Measurements from ENCODE around the gene AURKA.

Gene AURKA

GRCh38 chr20:56392132-56392880 is at the start of gene AURKA, which contains the start of gene CSTF1:
AURKA (minus strand) TSS chr20:56392215; CDS start chr20:56388197, 4,018 bp downstream.
CSTF1 (plus strand) TSS chr20:56392645; CDS start chr20:56395553, 2,908 bp downstream.
- DNase-seq = peak; percentile 99

GRCh38 chr20:56440346-56441007 is 48.5 kb upstream of the AURKA start:
- DNase-seq = no peak

- DNase-seq = peak; percentile 87
Observed at GRCh38 chr20:56439771-56440291, 47.8 kb upstream of the AURKA start.

GRCh38 chr20:56438284-56438683 is 46.3 kb upstream of the AURKA start:
- no peak for DNase-seq

- no peak for DNase-seq
Observed at GRCh38 chr20:56437196-56437960, 45.4 kb upstream of the AURKA start.

GRCh38 chr20:56433880-56434255 is 41.9 kb upstream of the AURKA start:
- no peak for DNase-seq

- DNase-seq = no peak
Observed at GRCh38 chr20:56433221-56433879, 41.3 kb upstream of the AURKA start.

- no peak for DNase-seq
Observed at GRCh38 chr20:56431471-56431870, 39.5 kb upstream of the AURKA start.

GRCh38 chr20:56430957-56431356 is 38.9 kb upstream of the AURKA start:
- DNase-seq = no peak

- no peak for DNase-seq
Observed at GRCh38 chr20:56430461-56430860, 38.4 kb upstream of the AURKA start.

GRCh38 chr20:56429941-56430340 is 37.9 kb upstream of the AURKA start:
- DNase-seq = no peak

GRCh38 chr20:56429502-56429901 is 37.5 kb upstream of the AURKA start:
- DNase-seq = no peak

- no peak for DNase-seq
Observed at GRCh38 chr20:56428881-56429280, 36.9 kb upstream of the AURKA start.

GRCh38 chr20:56428410-56428809 is 36.4 kb upstream of the AURKA start:
- DNase-seq = no peak

- no peak for DNase-seq
Observed at GRCh38 chr20:56427797-56428196, 35.8 kb upstream of the AURKA start.

GRCh38 chr20:56426926-56427325 is 34.9 kb upstream of the AURKA start:
- DNase-seq = no peak

- no peak for DNase-seq
Observed at GRCh38 chr20:56426026-56426425, 34.0 kb upstream of the AURKA start.

GRCh38 chr20:56424931-56425330 is 32.9 kb upstream of the AURKA start:
- no peak for DNase-seq

GRCh38 chr20:56423886-56424285 is 31.9 kb upstream of the AURKA start:
- no peak for DNase-seq

GRCh38 chr20:56423211-56423610 is 31.2 kb upstream of the AURKA start:
- no peak for DNase-seq

GRCh38 chr20:56422824-56423189 is 30.8 kb upstream of the AURKA start:
- no peak for DNase-seq

- DNase-seq = no peak
Observed at GRCh38 chr20:56422076-56422823, 30.2 kb upstream of the AURKA start.

Measured in right hindlimb (tissue), 1 donor.